Transverse colon (tissue), 4 donors: ENCODE measurements around the gene C1QTNF6. TPM values are rescaled to one million over a fixed set of nuclear protein-coding genes. Genes with fewer than 3 reads are reported as not detected.

Source experiments
- DNase-seq: peaks from one replicate; pipeline ENCODE4 v3.0.0-alpha.2; 2019
- H3K27ac ChIP-seq, 4 donors: fragments of 200-600 bp; sonication (generic); 2 replicates each; pipeline ENCODE4 v1.5.1; 2016 to 2018; ENCODE audit warnings: inconsistent platforms in 4 of 4
- H3K27me3 ChIP-seq: fragments of 200-600 bp; sonication (generic); 2 replicates; pipeline ENCODE4 v1.5.1; 2017; ENCODE audit warnings: inconsistent platforms
- H3K36me3 ChIP-seq, 4 donors: fragments of 200-600 bp; sonication (generic); 2 replicates each; pipeline ENCODE4 v1.5.1; 2017 to 2019; ENCODE audit warnings: inconsistent platforms in 4 of 4
- H3K4me1 ChIP-seq, 4 donors: fragments of 200-600 bp; sonication (generic); 2 replicates each; pipeline ENCODE4 v1.5.1; 2017 to 2020; ENCODE audit warnings: inconsistent platforms in 4 of 4
- H3K4me3 ChIP-seq, 4 donors: fragments of 200-600 bp; sonication (generic); 1 replicate in 1 of 4; 2 replicates in 3 of 4; pipeline versions ENCODE4 v1.5.1 to v1.6.1; 2017 to 2019; ENCODE audit warnings: inconsistent platforms in 4 of 4
- H3K9me3 ChIP-seq, 2 donors: fragments of 200-600 bp; sonication (generic); 2 replicates each; pipeline ENCODE4 v1.5.1; 2017 to 2019; ENCODE audit warnings: inconsistent platforms in 2 of 2
- CTCF ChIP-seq, 5 experiments: fragments of 200-600 bp in 3 of 5; fragments of 450-650 bp in 2 of 5; sonication (generic) in 3 of 5; IDR thresholded peaks; 1 replicate in 2 of 5; 2 replicates in 3 of 5; pipeline ENCODE4 v1.5.1; 2016 to 2017; ENCODE audit warnings: antibody characterized with exemption in 5 of 5, inconsistent platforms in 3 of 5, mild to moderate bottlenecking in 2 of 5, moderate library complexity in 1 of 5
- EP300 ChIP-seq: sonication (generic); formaldehyde crosslinking; IDR thresholded peaks from one replicate; pipeline ENCODE4 v1.6.1; 2017; ENCODE audit warnings: antibody characterized with exemption, low read depth
- POLR2A ChIP-seq: fragments of 450-650 bp; IDR thresholded peaks from one replicate; pipeline ENCODE4 v1.6.1; 2016; ENCODE audit warnings: antibody characterized with exemption, mild to moderate bottlenecking, moderate library complexity
- POLR2AphosphoS5 ChIP-seq, 3 donors: sonication (generic); formaldehyde crosslinking; IDR thresholded peaks; one replicate each; pipeline ENCODE4 v1.6.1; 2016; ENCODE audit warnings: antibody characterized with exemption in 3 of 3
- WGBS, 2 donors: methylation state at CpG; one replicate each; pipeline ENCODE4 v1.1.5; 2018; ENCODE audit warnings: low coverage in 1 of 2; 5-methylcytosine and 5-hydroxymethylcytosine counted together
- in situ Hi-C, 4 donors: fragments of 200-750 bp; cut with MboI; loops; one replicate each; pipeline versions ENCODE4 v1.15.0 to v1.15.1; 2017; ENCODE audit warnings: low sequenced_read_pairs in 3 of 4, low pct_ligation_motif_present in 1 of 4, low pct_unique_long_range_greater_than_20kb in 1 of 4
- intact Hi-C: fragments of 100-400 bp; cut with DNase I; formaldehyde crosslinking; loops from one replicate; pipeline ENCODE4 v1.15.1; 2023; ENCODE audit warnings: low total_unique reads
- total RNA-seq, 4 donors: library from RNA; depleted of rRNA; stranded (reverse); fragments of >200 nt; gene quantifications; one replicate each; pipeline ENCODE4 v1.1.0, GENCODE V29; 2016

Gene C1QTNF6
- total RNA-seq, 4 donors from 2014 or later: 1.4 to 68.8 (median 7.5) TPM

DNA sequence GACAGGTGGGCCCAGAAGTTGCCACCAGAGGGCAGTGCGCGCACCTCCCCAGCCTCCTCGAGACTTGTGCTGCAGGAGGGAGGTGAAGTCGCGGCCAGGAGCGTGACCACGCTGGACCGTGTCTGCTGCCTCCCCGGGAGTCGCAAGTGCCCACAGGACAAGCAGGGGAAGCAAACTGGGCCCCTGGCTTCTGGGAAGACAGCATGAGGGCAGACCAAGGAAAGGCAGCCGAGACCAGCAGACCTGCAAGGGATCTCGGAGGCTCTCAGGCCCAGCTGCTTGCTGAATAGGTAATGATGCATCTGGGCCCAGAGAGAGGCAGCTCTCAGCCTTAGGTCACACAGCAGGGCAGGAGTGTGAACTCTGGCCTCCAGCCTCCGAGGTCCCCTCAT lies 21.4 kb downstream of the C1QTNF6 start:
- no peak for TF ChIP-seq POLR2A
- peak; percentile 92 to 97 (median 92) for TF ChIP-seq CTCF (IDR thresholded peaks at IDR 0.05)
- TF ChIP-seq POLR2AphosphoS5 (IDR thresholded peaks at IDR 0.05): peak in 1 of 3 donors; percentile 35
- H3K9me3 ChIP-seq: no peaks in the 10 kb centered on the region
- H3K4me1 ChIP-seq: peaks cover 14 to 25% (median 24%) of the 10 kb centered on the region in 4 donors
- in situ Hi-C loops (no loop called here), intact Hi-C loops (loop anchor here (1.0 kb wide), 1 partner anchor 32 kb away; no protein-coding TSS in a partner anchor)
- no peaks in the 10 kb centered on the region for H3K27me3 ChIP-seq
- peak overlapping the region in 1 of 4 donors; percentile 6 for H3K4me3 ChIP-seq
- H3K36me3 ChIP-seq: no peaks in the 10 kb centered on the region
- DNase-seq: peak; percentile 91
- 11% methylated on average over 13 of the region's 13 CpGs; no CpG with 5 or more reads in 1 of the 2 donors for WGBS, 2 donors
- peak overlapping the region; percentile 67 to 79 (median 77) for H3K27ac ChIP-seq

- Histone ChIP-seq H3K4me3 (no peak overlapping the region), H3K27ac (peak overlapping the region in 3 of 4 donors; percentile 67 to 78 (median 76)), H3K36me3 (no peaks in the 10 kb centered on the region), H3K9me3 (no peaks in the 10 kb centered on the region), H3K4me1 (peaks cover 14 to 25% (median 24%) of the 10 kb centered on the region in 4 donors), H3K27me3 (no peaks in the 10 kb centered on the region)
- no peak for DNase-seq
- in situ Hi-C loops: no loop called here
- intact Hi-C loops: loop anchor here (1.0 kb wide), 1 partner anchor 32 kb away; no protein-coding TSS in a partner anchor
- TF ChIP-seq POLR2AphosphoS5 (IDR thresholded peaks at IDR 0.05) (no peak), CTCF (IDR thresholded peaks at IDR 0.05) (no peak), POLR2A (no peak)
- 59% methylated on average over 25 of the region's 25 CpGs; no CpG with 5 or more reads in 1 of the 2 donors for WGBS, 2 donors
Observed at GRCh38 chr22:37165940-37166674, 21.9 kb downstream of the C1QTNF6 start.

- Histone ChIP-seq H3K4me1 (peaks cover 14 to 25% (median 24%) of the 10 kb centered on the region in 4 donors), H3K9me3 (no peaks in the 10 kb centered on the region), H3K27me3 (no peaks in the 10 kb centered on the region), H3K27ac (no peak overlapping the region), H3K36me3 (no peaks in the 10 kb centered on the region), H3K4me3 (no peak overlapping the region)
- WGBS, 2 donors: 84% methylated on average over 9 of the region's 9 CpGs; no CpG with 5 or more reads in 1 of the 2 donors
- TF ChIP-seq EP300: no peak
- TF ChIP-seq POLR2A: no peak
- no peak for TF ChIP-seq CTCF (IDR thresholded peaks at IDR 0.05)
- TF ChIP-seq POLR2AphosphoS5 (IDR thresholded peaks at IDR 0.05): no peak
- no peak for DNase-seq
- intact Hi-C loops (no loop called here), in situ Hi-C loops (no loop called here)
Observed at GRCh38 chr22:37165066-37165465, 23.0 kb downstream of the C1QTNF6 start.

DNA sequence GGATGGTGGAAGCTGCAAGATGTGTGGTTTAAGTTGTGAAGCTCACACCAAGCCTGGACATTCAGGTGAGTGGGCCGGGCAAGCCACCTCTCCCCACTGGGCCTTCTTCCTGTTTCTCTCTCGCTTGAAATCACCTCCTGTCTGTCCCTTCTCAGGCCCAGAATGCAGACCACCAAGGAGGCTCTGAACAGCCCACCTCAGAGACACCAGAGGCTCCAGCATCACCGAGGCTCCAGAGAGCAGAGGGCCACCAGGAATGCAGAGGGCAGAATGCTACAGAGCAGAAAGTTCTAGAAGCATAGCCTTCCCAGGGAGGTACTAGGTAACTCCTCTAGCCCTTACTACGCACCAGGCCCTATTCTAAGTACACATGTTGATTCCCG lies 23.6 kb downstream of the C1QTNF6 start:
- in situ Hi-C loops (no loop called here), intact Hi-C loops (no loop called here)
- no peak overlapping the region for H3K4me3 ChIP-seq
- no peak for DNase-seq
- TF ChIP-seq POLR2AphosphoS5 (IDR thresholded peaks at IDR 0.05): no peak
- no peak for TF ChIP-seq POLR2A
- peaks cover 14 to 25% (median 24%) of the 10 kb centered on the region in 4 donors for H3K4me1 ChIP-seq
- 54 to 86% methylated on average over 1 to 5 of the region's 5 CpGs for WGBS, 2 donors
- H3K9me3 ChIP-seq: no peaks in the 10 kb centered on the region
- peak overlapping the region in 3 of 4 donors; percentile 21 to 58 (median 27) for H3K27ac ChIP-seq
- H3K36me3 ChIP-seq: no peaks in the 10 kb centered on the region
- no peaks in the 10 kb centered on the region for H3K27me3 ChIP-seq
